ENCODE data around the gene CFAP74.

Gene CFAP74

GRCh38 chr1:1895456-1896336, 107.9 kb downstream of the CFAP74 start:
- no peak for TF ChIP-seq CTCF (conservative IDR thresholded peaks at IDR 0.05; ENCODE audit: control insufficient read depth, insufficient read depth, low read depth, low read length)
- DNase-seq (ENCODE audit: low read depth), result no peak
- H3K4me3 ChIP-seq (ENCODE audit: control insufficient read depth, low read depth, low read length), result no peak overlapping the region

GRCh38 chr1:1895060-1895418, 108.5 kb downstream of the CFAP74 start:
- no peak overlapping the region for H3K4me3 ChIP-seq (ENCODE audit: control insufficient read depth, low read depth, low read length)
- TF ChIP-seq CTCF (conservative IDR thresholded peaks at IDR 0.05; ENCODE audit: control insufficient read depth, insufficient read depth, low read depth, low read length), result no peak
- no peak for DNase-seq (ENCODE audit: low read depth)

GRCh38 chr1:1894354-1895059, 109.1 kb downstream of the CFAP74 start:
- H3K4me3 ChIP-seq (ENCODE audit: control insufficient read depth, low read depth, low read length), result no peak overlapping the region
- no peak for DNase-seq (ENCODE audit: low read depth)

GRCh38 chr1:1893997-1894353, 109.6 kb downstream of the CFAP74 start:
- no peak for DNase-seq (ENCODE audit: low read depth)
- no peak for TF ChIP-seq CTCF (conservative IDR thresholded peaks at IDR 0.05; ENCODE audit: control insufficient read depth, insufficient read depth, low read depth, low read length)
- H3K4me3 ChIP-seq (ENCODE audit: control insufficient read depth, low read depth, low read length), result no peak overlapping the region

More at GRCh38 chr1:1894354-1895059, 109.1 kb downstream of the CFAP74 start:
- TF ChIP-seq CTCF (conservative IDR thresholded peaks at IDR 0.05; ENCODE audit: control insufficient read depth, insufficient read depth, low read depth, low read length), result no peak

GRCh38 chr1:1893291-1893985, 110.1 kb downstream of the CFAP74 start:
- H3K4me3 ChIP-seq (ENCODE audit: control insufficient read depth, low read depth, low read length), result no peak overlapping the region

More at GRCh38 chr1:1893291-1893985, 110.1 kb downstream of the CFAP74 start:
- DNase-seq (ENCODE audit: low read depth), result no peak
- TF ChIP-seq CTCF (conservative IDR thresholded peaks at IDR 0.05; ENCODE audit: control insufficient read depth, insufficient read depth, low read depth, low read length), result no peak

All from fibroblast of mammary gland (primary cell).